Kidney epithelial cell (primary cell): Measurements from ENCODE around the gene CFAP119. TPM values are rescaled to one million over a fixed set of nuclear protein-coding genes. Genes with fewer than 3 reads are reported as not detected.

Source experiments
- total RNA-seq: library from RNA; depleted of rRNA; stranded (reverse); fragments of >200 nt; gene quantifications from 2 replicates; pipeline ENCODE4 v1.2.3, GENCODE V29; 2015

CFAP119 gene
- total RNA-seq, 1 donor from 2014 or later: 1.6 TPM

Other genes with a start within 250 kb of the CFAP119 start
- 50.9 and 59.5 TPM in 2 replicates for gene ZNF768, start 235.5 kb downstream of the CFAP119 start, total RNA-seq
- gene ZNF747, start 227.2 kb downstream of the CFAP119 start, total RNA-seq: 9.9 and 12.5 TPM in 2 replicates
- 8.5 and 9.2 TPM in 2 replicates for gene ZNF764, start 203.7 kb downstream of the CFAP119 start, total RNA-seq
- gene ZNF688, start 190.3 kb downstream of the CFAP119 start, total RNA-seq: 9.2 and 16.6 TPM in 2 replicates
- gene ZNF785, start 176.4 kb downstream of the CFAP119 start, total RNA-seq: 8.8 and 9.7 TPM in 2 replicates
- 12.3 and 13.8 TPM in 2 replicates for gene ZNF689, start 151.7 kb downstream of the CFAP119 start, total RNA-seq
- 22.6 and 24.3 TPM in 2 replicates for gene PRR14, start 111.1 kb downstream of the CFAP119 start, total RNA-seq
- gene FBRS, start 103.6 kb downstream of the CFAP119 start, total RNA-seq: 47.2 and 51.5 TPM in 2 replicates
- gene SRCAP, start 62.9 kb downstream of the CFAP119 start, total RNA-seq: 15.5 and 18.1 TPM in 2 replicates
- 23.6 and 32.3 TPM in 2 replicates for gene PHKG2, start 13.6 kb downstream of the CFAP119 start, total RNA-seq
- gene RNF40, start 260 bp upstream of the CFAP119 start, total RNA-seq: 101 and 130 TPM in 2 replicates
- 22.8 and 23.9 TPM in 2 replicates for gene ZNF629, start 25.1 kb upstream of the CFAP119 start, total RNA-seq
- gene BCL7C, start 132.0 kb upstream of the CFAP119 start, total RNA-seq: 43.1 and 46.3 TPM in 2 replicates
- gene CTF1, start 134.6 kb upstream of the CFAP119 start, total RNA-seq: 1.4 and 2.1 TPM in 2 replicates
- 36.4 and 37.9 TPM in 2 replicates for gene FBXL19, start 161.5 kb upstream of the CFAP119 start, total RNA-seq
- gene ORAI3, start 187.0 kb upstream of the CFAP119 start, total RNA-seq: 35.3 and 37.9 TPM in 2 replicates
- gene SETD1A, start 195.7 kb upstream of the CFAP119 start, total RNA-seq: 7.2 TPM in 2 replicates
- 11.5 and 13.8 TPM in 2 replicates for gene HSD3B7, start 223.1 kb upstream of the CFAP119 start, total RNA-seq
- 0.07 and 0.29 TPM in 2 replicates for gene STX1B, start 248.6 kb upstream of the CFAP119 start, total RNA-seq